Brain microvascular endothelial cell (primary cell): ENCODE data around the gene STK36.

Experiments used
- DNase-seq: peaks from one replicate; pipeline ENCODE4 v3.0.0-alpha.2; 2020
- H3K27ac ChIP-seq: fragments of 250-450 bp; sonication (Bioruptor Pico); 2 replicates; pipeline ENCODE4 v1.5.1; 2020; ENCODE audit warnings: mild to moderate bottlenecking, moderate library complexity
- H3K27me3 ChIP-seq: fragments of 250-450 bp; sonication (Bioruptor Pico); replicated peaks from 2 replicates; pipeline ENCODE4 v1.5.1; 2020; ENCODE audit warnings: mild to moderate bottlenecking
- H3K36me3 ChIP-seq: fragments of 250-450 bp; sonication (Bioruptor Pico); replicated peaks from 2 replicates; pipeline ENCODE4 v1.5.1; 2020; ENCODE audit warnings: mild to moderate bottlenecking
- H3K4me3 ChIP-seq: 2 replicates; pipeline ENCODE4 v1.5.1; 2011; ENCODE audit warnings: low read depth, mild to moderate bottlenecking, control low read depth, low read length, moderate library complexity
- in situ Hi-C: cut with HindIII; loops from 2 replicates; pipeline ENCODE4 v1.10.0; 2017; ENCODE audit warnings: low sequenced_read_pairs, low pct_ligation_motif_present
- TF ChIP-seq, protein P1 (sequence below): IDR thresholded peaks from 2 replicates; pipeline ENCODE4 v1.5.1; 2011; ENCODE audit warnings: low read depth, mild to moderate bottlenecking, moderate library complexity, low read length, control low read depth, inconsistent platforms; ENCODE audit errors: missing control alignments

The STK36 gene, protein sequence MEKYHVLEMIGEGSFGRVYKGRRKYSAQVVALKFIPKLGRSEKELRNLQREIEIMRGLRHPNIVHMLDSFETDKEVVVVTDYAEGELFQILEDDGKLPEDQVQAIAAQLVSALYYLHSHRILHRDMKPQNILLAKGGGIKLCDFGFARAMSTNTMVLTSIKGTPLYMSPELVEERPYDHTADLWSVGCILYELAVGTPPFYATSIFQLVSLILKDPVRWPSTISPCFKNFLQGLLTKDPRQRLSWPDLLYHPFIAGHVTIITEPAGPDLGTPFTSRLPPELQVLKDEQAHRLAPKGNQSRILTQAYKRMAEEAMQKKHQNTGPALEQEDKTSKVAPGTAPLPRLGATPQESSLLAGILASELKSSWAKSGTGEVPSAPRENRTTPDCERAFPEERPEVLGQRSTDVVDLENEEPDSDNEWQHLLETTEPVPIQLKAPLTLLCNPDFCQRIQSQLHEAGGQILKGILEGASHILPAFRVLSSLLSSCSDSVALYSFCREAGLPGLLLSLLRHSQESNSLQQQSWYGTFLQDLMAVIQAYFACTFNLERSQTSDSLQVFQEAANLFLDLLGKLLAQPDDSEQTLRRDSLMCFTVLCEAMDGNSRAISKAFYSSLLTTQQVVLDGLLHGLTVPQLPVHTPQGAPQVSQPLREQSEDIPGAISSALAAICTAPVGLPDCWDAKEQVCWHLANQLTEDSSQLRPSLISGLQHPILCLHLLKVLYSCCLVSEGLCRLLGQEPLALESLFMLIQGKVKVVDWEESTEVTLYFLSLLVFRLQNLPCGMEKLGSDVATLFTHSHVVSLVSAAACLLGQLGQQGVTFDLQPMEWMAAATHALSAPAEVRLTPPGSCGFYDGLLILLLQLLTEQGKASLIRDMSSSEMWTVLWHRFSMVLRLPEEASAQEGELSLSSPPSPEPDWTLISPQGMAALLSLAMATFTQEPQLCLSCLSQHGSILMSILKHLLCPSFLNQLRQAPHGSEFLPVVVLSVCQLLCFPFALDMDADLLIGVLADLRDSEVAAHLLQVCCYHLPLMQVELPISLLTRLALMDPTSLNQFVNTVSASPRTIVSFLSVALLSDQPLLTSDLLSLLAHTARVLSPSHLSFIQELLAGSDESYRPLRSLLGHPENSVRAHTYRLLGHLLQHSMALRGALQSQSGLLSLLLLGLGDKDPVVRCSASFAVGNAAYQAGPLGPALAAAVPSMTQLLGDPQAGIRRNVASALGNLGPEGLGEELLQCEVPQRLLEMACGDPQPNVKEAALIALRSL (N-terminal part only)

DNA sequence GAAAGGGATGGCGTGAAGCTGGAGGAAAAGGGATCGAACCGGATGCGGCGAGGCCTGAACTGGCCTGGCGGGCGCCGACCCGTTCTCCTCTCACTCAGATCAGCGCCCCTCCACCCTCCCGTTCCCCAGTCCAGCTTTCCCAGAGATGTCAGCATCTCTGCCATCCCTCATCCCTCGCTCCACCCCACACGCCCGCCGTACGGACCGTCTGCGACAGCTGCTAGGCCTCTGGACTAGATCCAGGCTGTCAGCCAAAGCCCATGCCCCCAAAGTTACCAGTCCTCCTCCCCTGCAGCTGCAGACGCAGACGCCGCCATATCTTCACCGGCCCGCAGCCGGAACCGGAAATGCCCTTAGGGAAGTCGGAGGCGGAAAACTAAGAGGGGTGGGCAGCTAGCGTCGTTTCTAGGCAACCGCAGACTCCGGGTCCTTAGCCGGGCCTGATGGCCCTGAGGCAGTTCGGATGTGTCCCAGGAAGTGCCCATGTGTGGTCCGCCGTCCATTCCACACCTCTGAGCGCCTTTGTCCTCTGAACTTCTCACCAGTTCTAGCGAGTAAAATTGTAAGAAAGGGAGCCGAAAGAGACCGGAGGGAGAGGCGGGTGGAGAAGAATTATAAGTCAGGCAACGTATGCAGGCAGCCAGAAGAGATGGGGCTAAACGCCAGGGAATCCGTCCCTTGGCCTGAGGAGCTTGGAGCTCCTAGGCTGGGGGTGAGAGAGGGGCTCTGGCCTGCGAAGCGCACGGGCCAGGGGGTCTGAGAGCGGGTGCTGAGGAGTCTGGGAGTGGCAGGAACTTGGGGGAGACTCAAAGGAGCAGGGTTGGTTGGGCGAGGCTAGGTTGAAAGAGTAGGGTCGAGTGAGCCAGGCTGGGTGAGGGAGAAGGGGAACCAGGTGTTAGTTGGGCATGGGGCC, at the start of gene STK36, which contains the start of gene RNF25:
Gene STK36 (plus strand): TSS at position 433 of the 913 bp plus-strand sequence. CDS start 744 bp downstream, outside the sequence.
Gene RNF25 (minus strand): TSS at position 349 of the 913 bp plus-strand sequence. CDS start 32 bp downstream, at position 317.
- Histone ChIP-seq H3K4me3 (peak within 1 kb of the TSS; percentile 93), H3K36me3 (peaks cover 16% of the 10 kb centered on the region), H3K27me3 (no peaks in the 10 kb centered on the region), H3K27ac (peak within 1 kb of the TSS; percentile 96)
- peak; percentile 89 for DNase-seq
- TF ChIP-seq, protein P1, sequence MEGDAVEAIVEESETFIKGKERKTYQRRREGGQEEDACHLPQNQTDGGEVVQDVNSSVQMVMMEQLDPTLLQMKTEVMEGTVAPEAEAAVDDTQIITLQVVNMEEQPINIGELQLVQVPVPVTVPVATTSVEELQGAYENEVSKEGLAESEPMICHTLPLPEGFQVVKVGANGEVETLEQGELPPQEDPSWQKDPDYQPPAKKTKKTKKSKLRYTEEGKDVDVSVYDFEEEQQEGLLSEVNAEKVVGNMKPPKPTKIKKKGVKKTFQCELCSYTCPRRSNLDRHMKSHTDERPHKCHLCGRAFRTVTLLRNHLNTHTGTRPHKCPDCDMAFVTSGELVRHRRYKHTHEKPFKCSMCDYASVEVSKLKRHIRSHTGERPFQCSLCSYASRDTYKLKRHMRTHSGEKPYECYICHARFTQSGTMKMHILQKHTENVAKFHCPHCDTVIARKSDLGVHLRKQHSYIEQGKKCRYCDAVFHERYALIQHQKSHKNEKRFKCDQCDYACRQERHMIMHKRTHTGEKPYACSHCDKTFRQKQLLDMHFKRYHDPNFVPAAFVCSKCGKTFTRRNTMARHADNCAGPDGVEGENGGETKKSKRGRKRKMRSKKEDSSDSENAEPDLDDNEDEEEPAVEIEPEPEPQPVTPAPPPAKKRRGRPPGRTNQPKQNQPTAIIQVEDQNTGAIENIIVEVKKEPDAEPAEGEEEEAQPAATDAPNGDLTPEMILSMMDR: no peak
- in situ Hi-C loops: no loop called here

DNA sequence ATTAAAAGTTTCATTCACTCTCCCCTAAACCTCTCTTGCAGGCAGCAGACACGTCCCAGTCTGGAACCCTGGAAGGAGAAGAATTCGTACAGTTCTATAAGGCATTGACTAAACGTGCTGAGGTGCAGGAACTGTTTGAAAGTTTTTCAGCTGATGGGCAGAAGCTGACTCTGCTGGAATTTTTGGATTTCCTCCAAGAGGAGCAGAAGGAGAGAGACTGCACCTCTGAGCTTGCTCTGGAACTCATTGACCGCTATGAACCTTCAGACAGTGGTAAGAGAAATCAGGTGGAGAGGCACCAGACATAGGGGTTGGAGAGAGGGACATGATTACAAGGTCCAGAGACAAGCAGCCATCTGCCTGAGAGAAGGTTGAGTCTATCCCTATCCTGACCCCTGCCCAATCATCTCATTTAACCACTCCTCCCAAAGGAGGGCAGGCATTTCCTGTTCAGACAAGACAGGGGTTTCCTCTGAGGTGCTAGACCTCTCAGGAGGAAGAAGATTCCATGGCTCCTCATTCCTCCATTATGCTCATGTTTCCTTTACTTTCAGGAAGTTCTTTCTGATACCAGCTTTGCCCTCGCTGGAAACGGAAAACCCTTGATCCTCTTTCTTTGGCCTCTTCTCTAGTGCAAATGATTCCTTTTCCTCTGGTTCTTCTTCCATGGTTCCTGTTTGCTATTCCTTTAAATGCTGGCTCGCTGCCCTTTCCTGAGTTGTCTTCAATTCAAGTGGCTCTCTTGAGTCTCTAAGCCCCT, 49.1 kb upstream of the STK36 start:
- in situ Hi-C loops: no loop called here
- Histone ChIP-seq H3K36me3 (no peaks in the 10 kb centered on the region), H3K27me3 (no peaks in the 10 kb centered on the region), H3K4me3 (no peak overlapping the region), H3K27ac (no peak overlapping the region)
- DNase-seq: no peak
- TF ChIP-seq, protein P1: no peak

DNA sequence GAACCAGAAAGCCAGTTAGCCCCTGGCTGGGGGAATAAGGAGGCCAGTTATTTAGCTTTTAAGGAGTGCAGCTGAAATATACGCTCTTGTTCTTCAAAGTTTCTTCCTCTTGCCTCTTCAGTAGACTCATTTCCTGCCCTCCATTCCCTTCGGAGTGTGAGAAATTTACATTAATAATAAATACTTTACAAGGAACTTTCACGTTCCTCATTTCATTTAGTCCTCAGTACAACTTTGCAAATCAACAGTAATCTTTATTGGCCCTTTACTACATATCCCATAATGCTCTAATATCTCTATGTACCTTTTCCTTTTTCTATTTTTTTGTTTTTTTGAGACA, 48.5 kb upstream of the STK36 start:
- H3K4me3 ChIP-seq: no peak overlapping the region
- H3K36me3 ChIP-seq: no peaks in the 10 kb centered on the region
- H3K27ac ChIP-seq: no peak overlapping the region
- no peaks in the 10 kb centered on the region for H3K27me3 ChIP-seq
- no peak for DNase-seq
- in situ Hi-C loops: no loop called here
- TF ChIP-seq, protein P1: no peak

DNA sequence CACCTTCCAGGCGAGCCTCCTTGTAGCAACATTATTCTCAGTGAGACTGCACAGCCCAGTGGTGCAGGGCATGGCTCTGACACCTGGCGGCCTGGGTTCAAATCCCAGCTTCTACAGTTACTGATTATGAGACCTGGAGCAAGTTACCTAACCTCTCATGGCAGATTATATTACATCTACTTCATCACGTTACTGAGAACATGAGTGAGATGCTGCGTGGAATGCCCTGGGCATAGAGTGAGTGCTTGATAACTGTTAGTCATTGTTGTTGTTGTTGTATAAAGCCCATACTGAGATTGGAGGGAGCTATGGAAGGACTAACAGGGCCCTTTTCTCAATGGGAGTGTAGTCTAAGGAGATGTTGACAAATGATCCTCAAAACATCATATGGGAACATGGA, 45.5 kb upstream of the STK36 start:
- Histone ChIP-seq H3K36me3 (no peaks in the 10 kb centered on the region), H3K4me3 (no peak overlapping the region), H3K27ac (no peak overlapping the region), H3K27me3 (no peaks in the 10 kb centered on the region)
- TF ChIP-seq, protein P1: no peak
- no peak for DNase-seq
- in situ Hi-C loops: no loop called here
